ENCODE data around the gene MTR.
"Not testable (repeated sequence)": the region's sequence is repeated elsewhere in the genome, so short reads cannot be mapped to it uniquely, and the experiment has no call there.

Gene MTR

GRCh38 chr1:236886199-236886598, 91.1 kb downstream of the MTR start:
- intact Hi-C loops (cut with DNase I): no loop called here
- DNase-seq: no peak

DNA sequence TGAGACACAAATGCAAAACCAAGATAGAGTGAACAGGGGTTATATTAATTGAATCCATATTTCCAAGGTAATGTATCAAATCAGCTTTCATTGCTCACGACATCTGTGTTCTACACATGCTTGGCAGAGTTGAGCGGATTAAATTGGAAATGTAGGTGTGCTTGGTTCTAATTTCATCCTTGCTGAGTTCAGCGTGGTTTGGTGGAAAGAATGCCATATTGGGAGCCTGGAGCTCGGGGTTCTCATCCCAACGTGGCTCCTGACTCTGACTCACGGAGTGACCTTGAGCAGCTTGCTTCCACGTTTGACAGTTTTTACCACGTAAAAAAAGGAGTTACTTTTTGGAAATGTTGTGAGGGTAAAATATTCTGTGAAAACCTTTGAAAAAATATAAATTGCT, 92.0 kb downstream of the MTR start:
- intact Hi-C loops (cut with DNase I): no loop called here
- DNase-seq: peak in 40 of 42 donors; percentile 16 to 88 (median 60)

- DNase-seq: no peak
- intact Hi-C loops (cut with DNase I): no loop called here
These were observed 93.0 kb downstream of the MTR start for GRCh38 chr1:236888126-236888525.

DNA sequence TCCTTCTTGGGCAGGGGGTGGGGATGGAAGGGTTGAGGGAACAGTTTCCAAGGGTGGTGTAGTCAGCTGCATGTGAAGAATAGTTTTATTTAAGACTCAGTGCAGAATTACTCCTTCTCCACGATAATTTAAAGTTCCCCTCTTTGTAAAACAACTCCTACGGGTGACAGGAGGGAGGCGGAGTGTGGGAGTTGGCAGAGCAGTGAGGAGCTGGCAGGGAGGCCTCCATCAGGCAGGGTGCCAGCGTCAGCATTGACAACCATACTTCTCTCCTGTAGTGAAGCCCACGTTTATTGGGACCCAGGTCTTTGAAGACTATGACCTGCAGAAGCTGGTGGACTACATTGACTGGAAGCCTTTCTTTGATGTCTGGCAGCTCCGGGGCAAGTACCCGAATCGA, 93.8 kb downstream of the MTR start:
- DNase-seq: peak; percentile 54 to 94 (median 80)

DNA sequence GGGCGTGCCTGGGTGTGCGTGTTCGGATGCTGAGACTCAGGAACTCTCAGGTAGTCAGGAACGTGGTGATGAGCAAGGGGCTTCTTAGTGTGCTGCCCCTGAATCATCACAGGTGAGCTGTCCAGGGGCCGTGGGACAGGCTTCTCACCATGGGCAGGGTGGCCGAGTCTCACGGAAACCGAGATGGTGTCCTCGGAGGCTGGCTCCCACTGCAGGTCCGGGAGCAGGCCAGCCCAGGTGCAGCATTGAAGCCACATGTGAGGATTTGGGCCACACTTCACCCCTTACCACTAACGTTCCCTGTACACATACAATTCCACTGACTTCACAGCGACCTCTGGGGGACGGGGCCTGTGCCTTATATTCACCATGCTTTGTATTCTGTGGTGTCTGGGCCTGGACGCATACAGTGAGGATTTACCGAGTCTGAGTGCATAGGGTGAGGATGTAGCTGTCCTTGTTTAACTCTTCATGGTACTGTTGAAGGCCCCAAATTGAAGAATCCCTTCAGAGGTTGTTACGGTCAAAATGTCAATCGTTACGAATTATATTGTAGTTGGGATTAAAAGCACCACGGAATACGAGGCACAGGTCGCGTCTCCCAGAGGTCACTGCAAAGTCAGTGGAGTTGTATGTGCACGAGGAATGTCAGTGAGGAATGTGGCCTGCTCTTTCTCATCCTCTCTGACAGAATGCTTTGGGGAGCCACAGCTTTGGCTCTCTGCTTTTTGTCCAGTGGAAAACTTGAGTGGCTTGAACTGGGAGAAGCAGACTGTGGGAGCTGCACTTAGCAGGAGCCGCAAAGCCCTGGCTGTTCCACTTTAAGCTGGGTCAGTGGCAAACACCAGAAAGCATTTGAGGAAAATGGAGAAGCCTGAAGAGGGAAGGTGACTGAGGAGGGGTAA, 95.3 kb downstream of the MTR start:
- DNase-seq: no peak

More for the DNA sequence above, 93.8 kb downstream of the MTR start:
- intact Hi-C loops (cut with DNase I): no loop called here

GRCh38 chr1:236893626-236894545, 98.8 kb downstream of the MTR start:
- peak in 8 of 42 donors; percentile 29 to 61 (median 36) for DNase-seq
- intact Hi-C loops (cut with DNase I): no loop called here

More for the DNA sequence above, 95.3 kb downstream of the MTR start:
- intact Hi-C loops (cut with DNase I): no loop called here

- intact Hi-C loops (cut with DNase I): no loop called here
- DNase-seq: no peak
These were observed 100.7 kb downstream of the MTR start for GRCh38 chr1:236895665-236896387.

- intact Hi-C loops (cut with DNase I): no loop called here
- no peak for DNase-seq
These were observed 101.6 kb downstream of the MTR start for GRCh38 chr1:236896716-236897115.

DNA sequence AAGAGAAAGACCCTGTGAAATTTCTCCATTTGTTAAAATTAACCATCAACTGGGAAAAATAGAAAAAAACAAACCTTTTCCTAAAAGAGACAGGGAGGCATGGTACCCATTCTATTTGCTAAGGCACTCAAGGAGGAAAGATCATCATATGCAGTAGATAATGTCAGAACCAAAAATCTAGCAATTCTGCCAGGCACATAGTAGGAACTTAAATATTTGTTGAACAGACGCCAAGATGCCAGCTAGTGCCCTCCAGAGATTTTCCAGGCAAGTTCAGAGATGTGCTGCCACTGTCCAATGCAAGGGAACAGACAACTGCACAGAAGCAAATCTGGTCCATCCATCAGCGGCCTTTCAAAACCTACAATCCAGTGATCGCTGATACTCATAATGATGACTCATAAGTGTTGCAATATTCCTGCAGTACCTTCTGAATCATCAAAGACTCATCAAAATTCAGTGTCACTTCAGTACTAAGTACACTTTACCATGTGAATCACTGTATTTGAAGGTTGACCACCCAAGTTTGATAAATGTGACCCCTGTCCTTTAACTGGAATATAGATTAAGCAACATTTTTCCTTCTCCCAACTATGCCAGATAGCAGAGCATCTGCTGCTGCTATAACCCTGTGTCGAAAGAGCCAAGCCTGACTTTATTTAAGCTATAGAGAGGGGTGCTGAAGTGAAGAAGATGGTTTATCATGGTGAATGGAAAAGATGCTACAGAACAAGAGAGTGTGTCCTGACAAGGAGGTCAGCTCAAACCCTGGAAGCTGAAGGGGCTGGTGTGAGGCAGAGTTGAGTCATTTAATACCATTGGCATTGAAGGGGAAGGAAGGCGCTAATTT, 110.0 kb downstream of the MTR start:
- intact Hi-C loops (cut with DNase I): no loop called here
- DNase-seq: no peak

GRCh38 chr1:236907205-236907604, 112.1 kb downstream of the MTR start:
- intact Hi-C loops (cut with DNase I): no loop called here
- DNase-seq: no peak

- intact Hi-C loops (cut with DNase I): no loop called here
- DNase-seq: no peak
These were observed 113.6 kb downstream of the MTR start for GRCh38 chr1:236908669-236909068.

DNA sequence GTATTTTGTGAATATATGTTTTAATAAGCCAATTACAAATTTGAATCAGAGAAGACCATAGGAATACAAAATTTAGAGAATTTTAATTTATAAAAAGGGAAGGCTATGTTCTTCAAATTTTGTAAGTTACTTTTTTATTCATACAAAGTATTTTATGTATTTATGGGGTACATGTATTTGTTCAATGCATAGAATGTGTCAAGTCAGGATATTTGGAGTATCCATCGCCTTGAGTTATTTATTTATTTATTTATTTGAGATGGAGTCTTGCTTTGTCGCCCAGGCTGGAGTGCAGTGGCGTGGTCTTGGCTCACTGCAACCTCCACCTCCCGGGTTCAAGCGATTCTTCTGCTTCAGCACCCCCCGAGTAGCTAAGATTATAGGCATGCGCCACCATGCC, 116.0 kb downstream of the MTR start:
- DNase-seq; intact Hi-C loops (cut with DNase I): not testable (repeated sequence)

DNA sequence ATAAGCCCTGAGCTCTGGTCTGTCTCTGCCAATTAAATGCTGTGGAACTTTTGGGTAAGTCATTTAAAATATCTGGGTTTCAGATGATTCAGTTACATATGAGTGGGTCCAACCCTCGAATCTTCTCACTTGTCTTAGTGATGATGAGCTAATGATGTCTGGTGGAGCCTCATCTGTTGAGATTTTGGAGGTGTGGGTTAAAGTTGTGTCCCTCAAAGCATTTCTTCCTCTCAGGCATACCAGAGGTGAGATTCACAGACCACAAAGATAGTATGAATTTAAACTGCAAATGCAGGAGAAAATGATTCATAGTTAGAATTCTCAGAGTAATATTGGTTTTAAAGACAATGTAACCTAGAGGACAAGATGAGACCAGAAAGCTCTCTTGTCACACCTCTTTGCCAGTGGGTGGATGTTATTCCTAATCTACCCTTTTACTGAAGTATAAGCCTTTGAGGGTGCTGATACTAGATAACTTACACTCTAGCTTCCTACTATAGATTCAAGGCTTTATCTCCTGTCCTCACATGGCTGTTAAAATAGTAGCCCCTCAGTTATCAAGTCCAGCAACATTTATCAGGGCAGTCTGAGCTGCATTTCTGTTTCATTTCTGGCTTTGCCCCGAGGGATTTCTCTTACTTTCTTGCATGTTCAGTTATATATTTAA, 118.4 kb downstream of the MTR start:
- DNase-seq: peak in 1 of 42 donors; percentile 24
- intact Hi-C loops (cut with DNase I): no loop called here

- DNase-seq: no peak
- intact Hi-C loops (cut with DNase I): no loop called here
These were observed 119.3 kb downstream of the MTR start for GRCh38 chr1:236914375-236914774.

DNA sequence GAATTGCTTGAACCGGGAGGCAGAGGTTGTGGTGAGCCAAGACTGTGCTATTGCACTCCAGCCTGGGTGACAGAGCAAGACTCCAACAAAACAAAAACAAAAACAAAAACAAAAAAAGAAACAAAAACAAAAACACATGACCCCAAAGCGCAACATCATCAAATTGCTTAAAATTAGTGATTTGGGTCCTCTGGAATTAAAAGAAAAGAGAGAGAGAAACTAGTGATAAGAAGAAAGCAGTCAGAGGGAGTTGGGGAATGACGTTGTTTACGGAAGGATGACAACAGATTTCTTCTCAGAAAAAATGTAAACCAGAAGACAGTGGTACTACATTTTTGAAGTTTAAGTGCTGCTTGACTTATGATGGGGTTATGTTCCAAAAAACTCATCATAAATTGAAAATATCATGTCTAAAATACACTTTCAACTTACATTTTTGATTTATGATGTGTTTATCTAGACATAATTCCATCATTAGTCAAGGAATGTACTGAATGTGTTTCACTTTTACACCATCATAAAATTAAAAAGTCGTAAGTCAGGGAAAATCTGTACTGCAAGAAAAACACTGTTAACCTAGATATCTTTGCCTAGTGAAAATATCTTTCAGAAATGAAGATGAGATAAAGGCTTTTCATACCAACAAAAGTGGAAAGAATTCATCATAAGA, 121.2 kb downstream of the MTR start:
- intact Hi-C loops (cut with DNase I): no loop called here
- no peak for DNase-seq

DNA sequence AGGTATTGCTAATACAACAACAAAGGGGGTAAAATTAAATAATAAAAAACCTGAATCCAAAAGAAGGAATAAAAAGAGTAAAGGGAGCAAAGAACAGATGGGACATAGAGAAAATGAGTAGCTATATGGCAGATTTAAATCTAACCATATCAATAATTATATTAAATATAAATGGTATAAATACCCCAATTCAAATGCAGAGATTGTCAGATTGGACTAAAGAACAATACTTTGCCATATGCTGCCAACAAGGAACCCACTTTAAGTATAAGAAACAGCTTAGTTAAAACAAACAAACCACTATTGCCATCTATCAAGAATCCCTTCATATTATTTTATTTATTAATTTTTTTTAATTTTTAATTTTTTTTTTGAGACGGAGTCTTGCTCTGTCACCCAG, 122.4 kb downstream of the MTR start:
- intact Hi-C loops (cut with DNase I): no loop called here
- DNase-seq: no peak

DNA sequence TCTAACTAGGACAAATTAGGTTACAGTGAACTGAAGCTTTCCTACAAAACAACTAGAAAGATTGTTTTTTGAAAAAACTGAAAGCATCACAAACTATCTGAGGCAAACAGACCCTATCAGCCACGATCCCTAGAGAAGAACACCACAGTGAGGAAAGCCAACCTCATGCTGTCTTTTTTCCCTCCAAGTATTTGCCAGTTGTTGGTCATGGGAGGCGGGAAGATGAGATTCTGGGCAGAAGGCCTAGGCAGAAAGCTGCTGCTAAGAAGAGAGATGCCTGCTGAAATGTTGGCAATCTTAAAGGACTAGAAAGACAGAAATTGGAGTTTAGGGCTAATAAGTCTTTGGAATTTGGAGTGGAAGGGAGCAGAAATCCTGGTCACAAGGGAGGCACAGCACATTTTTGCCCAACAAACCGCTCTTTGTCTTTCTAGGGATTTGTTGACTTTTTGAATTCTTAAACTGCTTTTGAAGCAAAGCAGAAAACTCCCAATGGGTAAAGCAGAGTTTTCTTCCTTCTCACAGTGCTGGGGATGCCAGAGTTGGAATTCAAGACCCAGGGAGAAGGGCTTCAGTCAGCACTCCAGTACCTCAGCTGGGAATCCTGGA, 125.3 kb downstream of the MTR start:
- intact Hi-C loops (cut with DNase I): no loop called here
- no peak for DNase-seq
